HCT116 (cell line): ENCODE data around the gene TBCD. TPM values are rescaled to one million over a fixed set of nuclear protein-coding genes. Genes with fewer than 3 reads are reported as not detected.

Source experiments
- ATAC-seq: fragments of 200-7000 bp; cut with Tn5 transposase; 2 replicates; pipeline ENCODE4 v1.9.1; 2020; ENCODE audit warnings: mild to moderate bottlenecking, moderate library complexity
- BruUV-seq: library from RNA; stranded (reverse); fragments of 400-500 nt; replicated peaks from 2 replicates; lab custom pipeline; 2021; lab: Mats Ljungman, UMichigan
- CTCF ChIA-PET: fragments of 300-600 bp; sonication (Branson Sonifier 250); formaldehyde crosslinking; loops from one replicate; lab custom pipeline; 2021; ENCODE audit warnings: antibody characterized with exemption; lab: Charles Lee
- POLR2A ChIA-PET: fragments of 300-600, 350-600 bp; sonication (Branson Sonifier 250); formaldehyde crosslinking; loops from one replicate; lab custom pipeline; 2021; ENCODE audit warnings: antibody characterized with exemption; lab: Charles Lee
- RAD21 ChIA-PET, 2 experiments: fragments of 300-600 bp; sonication (Branson Sonifier 250); formaldehyde crosslinking; loops; one replicate each; lab custom pipeline; 2023; ENCODE audit warnings: low total read pairs in 2 of 2; ENCODE audit not compliant: uncharacterized antibody in 2 of 2, unreplicated experiment in 2 of 2, low non-redundant PET in 1 of 2; lab: Charles Lee
- DNase-seq: peaks from one replicate; pipeline ENCODE4 v3.0.0-alpha.2; 2010; ENCODE audit warnings: low read depth, low spot score
- H2AFZ ChIP-seq: fragments of 200-600 bp; shearing (Covaris generic), sonication (generic); 2 replicates; pipeline ENCODE4 v1.6.1; 2017; ENCODE audit warnings: low read depth, mixed run types, mixed read lengths, antibody characterized with exemption, low read length; ENCODE audit not compliant: poor library complexity, severe bottlenecking
- H3K27ac ChIP-seq: 2 replicates; pipeline ENCODE4 v1.5.1; 2012; ENCODE audit warnings: low read depth, low read length
- H3K27me3 ChIP-seq: fragments of 200-600 bp; sonication (generic); 2 replicates; pipeline ENCODE4 v1.6.1; 2016; ENCODE audit warnings: mixed run types, low read length, mixed read lengths; ENCODE audit not compliant: insufficient read depth
- H3K36me3 ChIP-seq, 2 experiments: fragments of 200-500 bp in 1 of 2; fragments of 200-600 bp in 1 of 2; sonication (Bioruptor generic) in 1 of 2; sonication (generic) in 1 of 2; 2 replicates each; pipeline versions ENCODE4 v1.5.1 to v1.6.1; 2014 to 2016; ENCODE audit warnings: low read length in 2 of 2, inconsistent platforms in 1 of 2, mixed read lengths in 1 of 2, mixed run types in 1 of 2; ENCODE audit not compliant: insufficient read depth in 2 of 2, control insufficient read depth in 1 of 2
- H3K4me1 ChIP-seq, 2 experiments: fragments of 200-600 bp in 1 of 2; sonication (generic) in 1 of 2; 2 replicates each; pipeline versions ENCODE4 v1.5.1 to v1.6.1; 2012 to 2017; ENCODE audit warnings: low read length in 2 of 2, inconsistent platforms in 1 of 2, mild to moderate bottlenecking in 1 of 2, mixed read lengths in 1 of 2, mixed run types in 1 of 2, moderate library complexity in 1 of 2; ENCODE audit not compliant: insufficient read depth in 2 of 2, control insufficient read depth in 1 of 2
- H3K4me2 ChIP-seq: fragments of 200-600 bp; sonication (generic); 2 replicates; pipeline ENCODE4 v1.6.1; 2017; ENCODE audit warnings: mixed run types, low read length, mixed read lengths
- H3K4me3 ChIP-seq, 2 experiments: fragments of 200-600 bp in 1 of 2; sonication (generic) in 1 of 2; replicated peaks in 1 of 2; 2 replicates each; pipeline ENCODE4 v1.5.1; 2011 to 2016; ENCODE audit warnings: low read length in 2 of 2, control low read depth in 1 of 2, low read depth in 1 of 2, mild to moderate bottlenecking in 1 of 2, mixed read lengths in 1 of 2, mixed run types in 1 of 2
- H3K79me2 ChIP-seq: fragments of 200-600 bp; sonication (generic); 2 replicates; pipeline ENCODE4 v1.6.1; 2017; ENCODE audit warnings: mild to moderate bottlenecking, mixed run types, low read length, moderate library complexity, mixed read lengths; ENCODE audit not compliant: insufficient read depth
- H3K9ac ChIP-seq: fragments of 200-600 bp; sonication (generic); 2 replicates; pipeline ENCODE4 v1.6.1; 2016; ENCODE audit warnings: low read length, mixed read lengths
- H3K9me2 ChIP-seq: fragments of 200-600 bp; sonication (generic), shearing (Covaris generic); 2 replicates; pipeline ENCODE4 v1.6.1; 2017; ENCODE audit warnings: mixed run types, mild to moderate bottlenecking, moderate library complexity; ENCODE audit not compliant: insufficient read depth
- H3K9me3 ChIP-seq, 2 experiments: fragments of 200-500 bp in 1 of 2; fragments of 200-600 bp in 1 of 2; sonication (Bioruptor generic) in 1 of 2; sonication (generic) in 1 of 2; 2 replicates each; pipeline ENCODE4 v1.6.1; 2014 to 2017; ENCODE audit warnings: low read length in 2 of 2, mixed read lengths in 2 of 2, inconsistent platforms in 1 of 2, low read depth in 1 of 2, mild to moderate bottlenecking in 1 of 2, mixed run types in 1 of 2, moderate library complexity in 1 of 2; ENCODE audit not compliant: control insufficient read depth in 1 of 2, insufficient read depth in 1 of 2
- H4K20me1 ChIP-seq: fragments of 200-600 bp; sonication (generic), shearing (Covaris generic); 2 replicates; pipeline ENCODE4 v1.6.1; 2017; ENCODE audit warnings: mixed run types, mild to moderate bottlenecking, moderate library complexity; ENCODE audit not compliant: insufficient read depth
- ATF3 ChIP-seq: IDR thresholded peaks from 2 replicates; pipeline ENCODE4 v1.6.1; 2012
- CBX3 ChIP-seq: IDR thresholded peaks from 2 replicates; pipeline ENCODE4 v1.6.1; 2012; ENCODE audit warnings: low read depth
- CTCF ChIP-seq, 3 experiments: fragments of 200-600 bp in 1 of 3; sonication (generic) in 1 of 3; IDR thresholded peaks in 2 of 3; conservative IDR thresholded peaks in 1 of 3; 2 replicates each; pipeline ENCODE4 v1.5.1; 2012 to 2017; ENCODE audit warnings: low read depth in 2 of 3, low read length in 2 of 3, antibody characterized with exemption in 1 of 3, borderline replicate concordance in 1 of 3, control low read depth in 1 of 3, mild to moderate bottlenecking in 1 of 3, mixed read lengths in 1 of 3, mixed run types in 1 of 3, moderate library complexity in 1 of 3; ENCODE audit not compliant: insufficient read depth in 1 of 3
- EGR1 ChIP-seq: IDR thresholded peaks from 2 replicates; pipeline ENCODE4 v1.6.1; 2012; ENCODE audit warnings: low read depth
- ELF1 ChIP-seq: IDR thresholded peaks from 2 replicates; pipeline ENCODE4 v1.6.1; 2012; ENCODE audit warnings: low read depth, borderline replicate concordance
- EZH2 ChIP-seq: fragments of 200-600 bp; sonication (generic); IDR thresholded peaks from 2 replicates; pipeline ENCODE4 v1.6.1; 2017; ENCODE audit warnings: antibody characterized with exemption, mixed run types
- FOSL1 ChIP-seq: IDR thresholded peaks from 2 replicates; pipeline ENCODE4 v1.6.1; 2012; ENCODE audit warnings: low read depth
- POLR2AphosphoS5 ChIP-seq: IDR thresholded peaks from 2 replicates; pipeline ENCODE4 v1.6.1; 2011; ENCODE audit warnings: mild to moderate bottlenecking, low read depth, low read length, moderate library complexity
- SP1 ChIP-seq: IDR thresholded peaks from 2 replicates; pipeline ENCODE4 v1.6.1; 2012; ENCODE audit warnings: low read depth
- TCF7L2 ChIP-seq: IDR thresholded peaks from 2 replicates; pipeline ENCODE4 v1.7.0; 2011; ENCODE audit warnings: borderline replicate concordance, inconsistent platforms; ENCODE audit not compliant: insufficient read depth, insufficient read length; ENCODE audit errors: extremely low read depth
- YY1 ChIP-seq: IDR thresholded peaks from 2 replicates; pipeline ENCODE4 v1.6.1; 2011; ENCODE audit warnings: low read length, low read depth, moderate library complexity, mild to moderate bottlenecking; ENCODE audit not compliant: insufficient replicate concordance; ENCODE audit errors: extremely low read depth
- ZBTB33 ChIP-seq: IDR thresholded peaks from 2 replicates; pipeline ENCODE4 v1.6.1; 2011; ENCODE audit warnings: mild to moderate bottlenecking, low read length, moderate library complexity; ENCODE audit not compliant: insufficient replicate concordance; ENCODE audit errors: extremely low read depth
- ZFX ChIP-seq: fragments of 450-650 bp; IDR thresholded peaks from 2 replicates; pipeline ENCODE4 v1.6.1; 2017
- ZNF274 ChIP-seq: fragments of 200-500 bp; sonication (Bioruptor generic); IDR thresholded peaks from 2 replicates; pipeline ENCODE4 v1.6.1; 2014; ENCODE audit warnings: mild to moderate bottlenecking, low read depth, low read length, inconsistent platforms
- intact Hi-C: fragments of 100-400 bp; cut with micrococcal nuclease; formaldehyde crosslinking; loops from 2 replicates; pipeline ENCODE4 v1.10.0; 2022
- total RNA-seq: library from RNA; stranded (reverse); gene quantifications from one replicate; pipeline ENCODE4 v1.2.1, GENCODE V29; 2021; ENCODE audit not compliant: unreplicated experiment

TBCD gene
- total RNA-seq, 1 experiment from 2014 or later: 152 TPM

- no peaks in the 10 kb centered on the region for H3K9me2 ChIP-seq
- no peaks in the 10 kb centered on the region for H3K79me2 ChIP-seq
- H3K4me2 ChIP-seq: no peak overlapping the region
- H2AFZ ChIP-seq: no peak overlapping the region
- no peaks in the 10 kb centered on the region for H3K9me3 ChIP-seq
- no peaks in the 10 kb centered on the region for H3K27me3 ChIP-seq
- no peak overlapping the region for H3K27ac ChIP-seq
- no peaks in the 10 kb centered on the region for H3K4me1 ChIP-seq
- H3K36me3 ChIP-seq: no peaks in the 10 kb centered on the region; a peak in 1 of 4 replicates
- no peak for DNase-seq
- no peaks in the 10 kb centered on the region for H4K20me1 ChIP-seq
- ChIA-PET POLR2A (no interaction called here), CTCF (no interaction called here), RAD21 (interaction anchor here in 1 of 2 experiments (0.5 kb wide), 1 partner anchor 74 kb away, joined by 3 read pairs; no protein-coding TSS in a partner anchor)
- intact Hi-C loops: no loop called here
- ATAC-seq: no peak
- H3K4me3 ChIP-seq: no peak overlapping the region
- H3K9ac ChIP-seq: no peak overlapping the region
- TF ChIP-seq ZNF274 (no peak), CTCF (IDR thresholded peaks at IDR 0.05 in 2 of 3, conservative IDR thresholded peaks at IDR 0.05 in 1 of 3; ENCODE audit: borderline replicate concordance in 1 of 3, insufficient read depth in 1 of 3, low read depth in 2 of 3, low read length in 2 of 3) (peak in 2 of 3 experiments; percentile 25 to 43; a peak in 3 of 6 replicates)
- TF ChIP-seq, all 23 proteins: peak for 1
- BruUV-seq: no TSS peak
Observed at GRCh38 chr17:82836823-82837357, 85.0 kb downstream of the TBCD start.

GRCh38 chr17:82837586-82838320 is 85.9 kb downstream of the TBCD start:
- Histone ChIP-seq H3K4me2 (no peak overlapping the region), H2AFZ (no peak overlapping the region), H4K20me1 (no peaks in the 10 kb centered on the region), H3K4me1 (no peaks in the 10 kb centered on the region), H3K27ac (no peak overlapping the region), H3K36me3 (no peaks in the 10 kb centered on the region; a peak in 1 of 4 replicates), H3K4me3 (no peak overlapping the region), H3K9me2 (no peaks in the 10 kb centered on the region), H3K27me3 (no peaks in the 10 kb centered on the region), H3K9ac (no peak overlapping the region), H3K9me3 (no peaks in the 10 kb centered on the region), H3K79me2 (no peaks in the 10 kb centered on the region)
- no peak for DNase-seq
- intact Hi-C loops: no loop called here
- ChIA-PET RAD21 (no interaction called here), CTCF (no interaction called here), POLR2A (no interaction called here)
- BruUV-seq: no TSS peak
- no peak for ATAC-seq
- TF ChIP-seq ZBTB33 (no peak), ELF1 (no peak), TCF7L2 (no peak), FOSL1 (no peak), POLR2AphosphoS5 (no peak), SP1 (no peak), ZFX (no peak), ZNF274 (no peak), ATF3 (no peak), YY1 (no peak), EGR1 (no peak), EZH2 (no peak), CBX3 (no peak)
